Epithelial cell of umbilical artery (primary cell): ENCODE measurements around the gene PSMA4. TPM values are rescaled to one million over a fixed set of nuclear protein-coding genes. Genes with fewer than 3 reads are reported as not detected.

Experiments
- total RNA-seq: library from RNA; depleted of rRNA; stranded (reverse); fragments of >200 nt; gene quantifications from 2 replicates; pipeline ENCODE4 v1.2.3, GENCODE V29; 2014

The PSMA4 gene
- 439 and 498 TPM in 2 replicates for total RNA-seq

DNA sequence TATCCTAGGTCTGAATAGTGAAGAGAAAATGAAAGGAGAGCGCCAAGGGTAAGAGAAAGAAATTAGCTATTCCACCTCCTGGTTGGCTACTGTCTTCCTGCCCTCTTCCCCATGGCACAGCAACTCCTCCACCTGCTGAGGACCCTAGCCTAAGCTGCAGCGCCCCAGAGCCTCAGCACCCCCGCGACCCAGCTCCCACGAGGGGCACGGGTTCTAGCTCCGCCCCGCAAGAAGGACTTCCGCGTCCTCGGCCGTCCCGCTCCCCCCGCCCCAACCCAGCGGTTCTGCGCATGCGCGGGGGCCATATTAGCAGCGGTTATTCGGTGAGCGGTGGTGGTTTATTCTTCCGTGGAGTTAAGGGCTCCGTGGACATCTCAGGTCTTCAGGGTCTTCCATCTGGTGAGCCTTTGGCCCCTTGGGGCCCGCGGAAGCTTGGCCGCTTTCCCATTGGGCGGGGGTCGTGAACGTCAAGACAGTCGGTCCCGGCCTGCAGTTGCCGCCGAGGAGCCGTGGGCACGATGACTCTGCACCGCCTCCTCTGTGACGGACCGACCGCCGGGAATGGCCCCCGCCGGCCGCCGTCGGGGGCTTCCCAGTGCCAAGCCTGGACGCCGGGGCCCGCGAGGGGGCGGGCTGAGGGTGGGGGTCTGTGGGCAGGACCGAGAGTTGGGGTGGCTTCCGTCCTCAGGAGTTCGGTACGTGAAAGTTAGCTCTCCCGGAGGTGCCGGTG, at the start of gene PSMA4:
Gene PSMA4 (plus strand): TSS at position 304 of the 730 bp plus-strand sequence. CDS start 1,484 bp downstream, outside the sequence.

GRCh38 chr15:78506971-78507830, 33.0 kb upstream of the PSMA4 start, which contains the start of gene HYKK:
TSS of gene HYKK (plus strand) at chr15:78507577. CDS start at chr15:78513089, 5,512 bp downstream.

GRCh38 chr15:78565097-78565950, 25.1 kb downstream of the PSMA4 start, which contains the start of gene CHRNA5:
TSS of gene CHRNA5 (plus strand) at chr15:78565520. CDS start at chr15:78565720, 200 bp downstream.

Other genes starting within 250 kb of the PSMA4 start
- gene SKIC8, start 240.8 kb upstream of the PSMA4 start, total RNA-seq, result 120 and 160 TPM in 2 replicates
- not detected in 2 replicates for gene CRABP1, start 200.1 kb upstream of the PSMA4 start, total RNA-seq
- 25.7 and 31.8 TPM in 2 replicates for gene IREB2, start 102.2 kb upstream of the PSMA4 start, total RNA-seq
- 1.6 and 1.8 TPM in 2 replicates for gene HYKK, start 32.9 kb upstream of the PSMA4 start, total RNA-seq
- gene CHRNA5, start 25.1 kb downstream of the PSMA4 start, total RNA-seq, result 6.1 and 9.4 TPM in 2 replicates
- not detected in 2 replicates for gene CHRNA3, start 80.6 kb downstream of the PSMA4 start, total RNA-seq
- not detected in 2 replicates for gene CHRNB4, start 100.8 kb downstream of the PSMA4 start, total RNA-seq